Right kidney (tissue), 1 donor: ENCODE results near the gene MEIS1.
"Not testable (repeated sequence)": the region's sequence is repeated elsewhere in the genome, so short reads cannot be mapped to it uniquely, and the experiment has no call there.

Experiments
- DNase-seq: peaks from one replicate; pipeline ENCODE4 v3.0.0-alpha.2; 2016

Gene MEIS1

GRCh38 chr2:66464930-66465637 lies 30.2 kb downstream of the MEIS1 start:
- no peak for DNase-seq

- no peak for DNase-seq
These were observed 31.5 kb downstream of the MEIS1 start for GRCh38 chr2:66466433-66466832.

GRCh38 chr2:66467718-66468117 lies 32.8 kb downstream of the MEIS1 start:
- no peak for DNase-seq

DNA sequence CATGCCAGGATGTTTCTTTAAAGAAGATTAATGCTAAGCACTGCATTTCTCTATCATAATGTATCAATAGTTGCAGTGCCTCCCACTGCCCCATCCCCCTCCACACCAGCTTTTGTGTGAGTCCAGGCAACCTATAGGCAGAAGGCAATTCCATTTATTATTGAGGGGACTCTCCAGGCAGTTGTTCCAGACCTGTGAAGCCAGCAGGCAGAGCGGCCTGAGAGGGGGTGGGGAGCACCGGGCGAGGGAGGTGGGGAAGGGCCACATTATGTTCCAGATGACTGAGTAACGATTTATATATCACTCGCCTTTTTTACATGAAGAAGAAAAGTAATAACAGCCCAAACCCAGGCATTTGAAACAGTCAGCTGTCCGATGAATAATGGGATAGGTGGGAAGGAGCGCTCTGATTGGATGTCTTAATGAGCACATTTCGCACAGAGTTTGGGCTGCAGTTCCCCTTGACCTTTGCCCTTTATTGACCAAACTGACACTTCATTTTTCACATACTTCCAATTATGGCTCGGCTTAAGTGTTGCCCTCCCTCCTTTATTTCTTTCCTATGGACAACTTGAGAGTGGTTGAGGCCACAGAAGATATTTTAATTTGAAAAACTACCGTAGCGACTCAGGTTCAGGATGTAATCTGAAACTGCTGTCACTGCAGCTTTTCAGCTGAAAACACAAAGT lies 34.4 kb downstream of the MEIS1 start:
- no peak for DNase-seq

- no peak for DNase-seq
These were observed 35.3 kb downstream of the MEIS1 start for GRCh38 chr2:66470199-66470598.

DNA sequence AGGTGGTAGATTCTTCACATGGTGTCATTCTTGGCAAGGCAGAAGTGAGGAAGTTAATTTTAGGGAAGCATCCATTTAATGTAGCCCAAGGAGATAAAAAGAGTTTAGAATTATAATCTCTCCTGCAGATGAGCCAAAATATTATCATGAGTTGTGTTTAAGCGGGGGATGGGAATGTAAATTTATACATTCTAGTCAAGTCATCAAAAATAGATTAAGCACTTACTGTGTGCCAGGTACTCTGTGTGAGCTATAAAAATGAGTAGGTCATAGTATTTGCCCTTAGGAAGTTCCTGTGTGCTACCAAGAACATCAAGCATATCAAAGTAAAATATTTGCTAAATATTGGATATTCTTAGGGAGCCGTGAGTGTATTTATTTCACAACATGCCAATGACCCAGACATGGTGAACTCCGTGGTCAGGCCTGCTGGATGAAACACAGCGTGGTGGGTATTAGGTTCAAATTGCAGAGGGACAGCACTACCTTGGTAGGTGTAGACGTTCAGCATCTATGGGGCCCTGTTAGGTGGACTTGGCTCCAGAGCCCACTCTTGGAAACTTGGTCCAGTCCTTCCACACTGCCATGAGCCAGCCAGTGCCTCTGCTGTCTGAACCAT lies 37.4 kb downstream of the MEIS1 start:
- no peak for DNase-seq

DNA sequence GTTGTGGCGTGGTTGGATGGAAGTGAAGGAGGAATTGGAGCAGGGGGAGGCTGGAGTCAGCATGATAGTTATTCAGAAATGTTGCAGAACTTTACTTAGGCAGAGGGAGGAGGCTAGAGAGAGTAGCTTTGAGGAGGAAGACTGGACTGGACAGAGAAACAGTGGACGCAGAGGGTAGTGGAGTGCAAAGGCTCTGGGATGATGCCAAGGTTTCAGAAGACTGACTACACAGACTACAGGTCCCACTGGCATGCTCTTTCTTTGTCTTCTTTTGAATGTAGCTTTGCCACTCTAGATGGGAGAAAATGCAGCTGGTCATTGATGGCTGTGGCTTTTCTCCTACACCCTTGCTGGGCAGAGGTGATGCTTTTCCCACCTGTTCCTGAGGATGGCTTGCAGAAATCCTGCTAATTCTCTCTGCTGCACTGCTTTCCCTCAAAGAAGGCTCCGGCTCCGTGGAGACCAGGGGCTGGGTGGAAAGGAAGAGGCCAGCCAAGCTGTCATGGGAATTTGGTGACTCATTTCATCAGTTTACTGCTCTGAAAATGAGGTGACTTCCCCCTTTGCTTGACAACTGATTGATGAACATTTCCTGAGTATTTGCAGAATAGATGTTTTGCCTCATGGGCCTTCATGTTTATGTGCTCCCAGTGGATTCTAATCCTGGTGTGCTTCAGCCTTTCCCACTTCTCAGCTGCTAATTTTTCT lies 42.4 kb downstream of the MEIS1 start:
- DNase-seq = no peak

DNA sequence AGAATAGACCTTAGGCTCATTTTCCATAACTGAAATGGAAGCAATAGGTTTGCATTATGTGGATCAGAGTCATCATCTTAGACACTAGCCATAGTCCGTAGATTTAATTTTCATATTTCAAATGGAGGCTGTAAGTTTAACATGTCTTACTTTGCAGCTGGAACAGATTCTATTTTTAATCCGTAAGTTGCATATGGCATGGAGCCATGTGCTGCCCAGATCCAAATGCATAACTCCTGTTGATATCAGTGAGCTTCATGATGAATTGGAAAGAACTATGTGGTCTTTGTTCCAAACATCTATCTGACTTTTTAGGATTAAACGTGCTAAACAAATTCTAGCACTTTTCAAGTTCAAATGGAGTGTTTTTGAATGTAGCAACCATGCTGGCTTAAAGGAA lies 43.4 kb downstream of the MEIS1 start:
- no peak for DNase-seq

DNA sequence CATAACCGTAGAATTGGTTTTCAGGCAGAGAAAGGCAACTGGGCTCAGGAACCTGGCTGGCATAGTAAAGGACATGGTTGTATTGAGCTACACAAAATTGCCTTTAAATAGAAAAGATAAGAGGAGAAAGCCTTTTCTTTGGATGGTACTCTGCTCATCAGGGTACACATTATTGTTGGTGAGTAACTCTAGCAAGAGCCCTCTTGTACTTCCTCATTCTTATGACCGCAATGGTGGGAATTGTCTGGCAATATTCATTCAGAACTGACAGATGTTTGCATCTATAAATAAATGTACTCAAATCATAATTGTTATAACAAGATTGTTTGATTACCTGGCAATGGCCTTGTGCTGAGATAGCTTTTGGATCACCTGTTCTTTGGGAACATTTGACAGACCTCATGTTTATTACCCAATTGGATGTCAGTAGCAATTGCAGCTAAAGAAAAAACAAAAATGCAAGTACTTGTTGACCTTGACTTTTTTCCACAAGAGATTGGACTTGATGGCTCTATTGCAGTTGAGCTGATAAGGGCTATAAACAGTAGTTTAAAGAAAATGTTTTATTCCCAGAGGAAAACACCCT lies 43.9 kb downstream of the MEIS1 start:
- DNase-seq = no peak

DNA sequence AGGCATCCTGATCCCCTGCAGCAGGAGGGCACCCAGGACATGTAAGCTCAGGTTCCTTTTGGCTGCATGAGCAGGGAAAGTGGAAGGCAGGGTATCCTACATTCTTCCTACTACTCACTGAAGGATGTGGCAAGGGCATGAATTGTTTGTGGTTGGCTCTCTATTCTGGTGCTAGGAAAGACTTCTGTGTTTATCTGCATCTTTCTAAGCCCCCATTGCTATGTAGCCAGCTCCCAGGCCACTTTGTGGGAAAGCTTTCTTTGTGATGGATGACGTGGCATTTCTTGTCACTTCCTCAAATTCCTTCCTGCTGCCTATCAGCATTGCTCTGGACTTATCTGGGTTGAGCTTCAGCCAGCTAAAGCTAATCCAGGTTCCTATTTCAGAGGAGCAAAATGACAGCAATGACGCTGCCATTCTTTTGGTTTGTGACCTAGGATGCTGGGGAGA lies 46.2 kb downstream of the MEIS1 start:
- DNase-seq = no peak

- not testable (repeated sequence) for DNase-seq
These were observed 50.3 kb downstream of the MEIS1 start for GRCh38 chr2:66485252-66485651.

GRCh38 chr2:66488946-66489345 lies 54.0 kb downstream of the MEIS1 start:
- DNase-seq = no peak

- no peak for DNase-seq
These were observed 54.5 kb downstream of the MEIS1 start for GRCh38 chr2:66489436-66489835.

- DNase-seq = no peak
These were observed 55.7 kb downstream of the MEIS1 start for GRCh38 chr2:66490588-66491001.

GRCh38 chr2:66494708-66495107 lies 59.8 kb downstream of the MEIS1 start:
- no peak for DNase-seq

DNA sequence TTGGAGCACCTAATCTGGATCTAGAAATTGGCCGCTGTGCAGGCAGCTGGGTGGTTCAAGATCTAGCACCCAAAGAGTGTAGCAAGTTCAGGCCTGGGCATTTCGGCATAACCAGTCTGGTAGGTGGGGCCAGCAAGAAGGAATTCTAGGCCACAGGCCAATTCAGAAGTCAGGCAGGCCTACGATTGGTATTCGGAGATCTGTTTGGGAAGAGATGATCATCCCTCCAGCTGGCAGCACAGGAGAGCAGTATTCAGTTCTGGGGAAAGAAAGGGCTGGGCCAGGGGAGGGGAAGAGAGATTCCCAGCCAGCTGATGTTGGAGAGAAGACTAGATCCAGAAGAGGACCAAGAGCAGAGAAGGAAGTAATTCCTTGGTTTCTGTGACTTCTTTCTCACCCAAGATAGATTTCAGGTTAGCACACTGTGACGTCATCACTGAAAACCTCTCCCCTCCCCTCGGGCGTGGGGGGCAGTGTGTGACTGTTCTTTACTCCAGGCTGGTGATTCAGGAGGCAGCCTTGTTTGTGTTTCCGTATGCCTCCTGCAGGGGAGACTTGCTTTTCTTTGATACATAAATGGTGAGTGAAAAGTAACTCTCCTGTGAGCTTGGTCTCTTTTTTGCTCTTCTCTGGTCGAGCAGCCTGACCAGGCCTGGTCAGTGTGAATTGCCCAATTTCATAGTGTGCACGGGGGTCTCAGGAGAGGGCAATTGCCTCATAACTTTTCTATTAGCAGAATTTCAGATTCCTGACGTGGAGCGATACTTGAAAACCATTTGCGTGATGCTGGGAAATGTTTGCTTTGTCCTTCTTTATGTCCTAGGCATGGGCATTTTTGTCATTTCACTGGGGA lies 61.1 kb downstream of the MEIS1 start:
- DNase-seq = no peak

DNA sequence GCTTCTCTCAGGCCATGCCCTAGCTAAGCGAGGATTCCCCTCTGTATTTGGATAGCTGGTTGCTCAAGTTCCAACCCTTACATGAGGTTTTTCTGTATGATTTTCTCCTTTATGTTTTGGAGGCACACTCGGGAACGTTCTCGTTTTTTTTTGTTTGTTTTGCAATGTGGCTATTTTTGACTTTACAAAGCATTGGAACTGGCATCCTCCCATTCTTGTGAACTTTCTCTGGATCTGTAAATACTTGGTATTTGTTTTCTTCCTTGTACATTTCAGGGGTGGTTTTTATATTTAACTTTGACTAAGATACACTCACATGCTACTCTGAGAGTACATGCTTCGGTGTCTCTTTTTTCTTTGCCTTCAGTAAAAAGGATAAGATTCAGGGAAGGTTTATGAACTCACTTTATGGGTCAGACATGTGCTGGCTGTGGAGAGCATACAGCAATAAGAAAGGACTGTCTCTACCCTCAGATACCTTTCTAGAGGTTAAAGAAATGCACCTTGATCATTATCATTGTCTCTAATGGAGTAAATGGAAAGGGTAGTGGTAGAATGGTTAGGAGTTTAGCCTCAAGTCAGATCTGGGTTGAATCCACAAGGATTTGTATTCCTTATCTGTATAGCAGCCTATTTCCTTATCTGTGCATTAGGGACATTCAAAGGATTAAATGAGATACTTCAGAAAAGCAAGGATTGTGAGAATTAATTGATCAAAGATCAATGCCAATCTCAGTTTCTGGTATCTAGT lies 61.9 kb downstream of the MEIS1 start:
- no peak for DNase-seq

DNA sequence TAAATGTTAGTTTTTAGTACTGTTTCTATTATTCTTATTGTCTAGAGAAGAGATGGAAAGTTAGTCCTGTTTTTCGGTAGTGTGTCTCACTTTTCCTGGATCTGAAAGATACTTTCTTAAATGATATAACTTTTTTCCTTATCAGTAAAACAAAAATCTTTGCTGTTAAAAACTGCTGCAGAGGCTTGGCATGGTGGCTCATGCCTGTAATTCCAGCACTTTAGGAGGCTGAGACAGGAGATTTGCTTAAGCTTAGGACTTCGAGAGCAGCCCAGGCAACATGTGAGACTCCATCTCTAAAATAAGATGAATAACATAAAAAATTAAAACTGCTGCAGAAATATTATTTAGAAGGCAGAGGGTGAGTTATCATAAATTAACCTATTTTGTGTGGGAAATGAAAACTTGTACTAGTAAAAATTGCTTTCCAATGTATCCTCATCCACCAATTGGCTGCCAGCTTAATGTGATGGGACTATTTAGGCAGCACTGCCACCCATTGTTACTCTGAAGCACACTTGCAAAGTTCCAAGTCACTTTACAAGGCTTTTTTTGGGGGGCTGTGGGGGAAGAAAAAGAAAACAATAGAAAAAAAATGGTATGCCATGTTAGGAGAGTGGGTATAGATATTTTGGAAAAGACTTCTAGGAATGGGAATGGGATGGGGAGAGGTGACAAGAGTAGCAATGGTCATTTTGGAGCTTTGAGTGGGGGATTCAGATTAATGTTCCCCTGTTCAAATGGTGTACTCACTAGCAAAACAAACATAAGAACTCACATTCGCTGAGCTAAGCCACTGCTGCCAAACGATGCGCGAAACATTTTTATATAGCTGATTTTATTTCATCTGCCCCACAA lies 62.7 kb downstream of the MEIS1 start:
- DNase-seq = no peak

- no peak for DNase-seq
These were observed 63.5 kb downstream of the MEIS1 start for GRCh38 chr2:66498289-66498975.
